H9 (cell line): ENCODE measurements around the gene XRCC3. TPM values are rescaled to one million over a fixed set of nuclear protein-coding genes. Genes with fewer than 3 reads are reported as not detected.
A peak's percentile ranks its signal among the peaks of the same experiment; 100 is the strongest.

Experiments
- DNase-seq: peaks from one replicate; pipeline ENCODE4 v3.0.0-alpha.2; 2017
- H2AFZ ChIP-seq: one replicate; pipeline ENCODE4 v1.6.1; 2013; ENCODE audit warnings: mild to moderate bottlenecking, low read length, control low read depth, moderate library complexity
- H2AK5ac ChIP-seq: 2 replicates; pipeline ENCODE4 v1.6.1; 2013; ENCODE audit warnings: low read length, control low read depth, mixed read lengths; ENCODE audit not compliant: insufficient read length
- H2BK120ac ChIP-seq: one replicate; pipeline ENCODE4 v1.6.1; 2013; ENCODE audit warnings: low read depth, mild to moderate bottlenecking, low read length, control low read depth, inconsistent platforms; ENCODE audit not compliant: poor library complexity, severe bottlenecking
- H2BK12ac ChIP-seq: 2 replicates; pipeline ENCODE4 v1.6.1; 2013; ENCODE audit warnings: low read length, control low read depth, mixed read lengths, low read depth; ENCODE audit not compliant: insufficient read length
- H2BK15ac ChIP-seq: 2 replicates; pipeline ENCODE4 v1.6.1; 2013; ENCODE audit warnings: low read depth, low read length, control low read depth
- H2BK20ac ChIP-seq: one replicate; pipeline ENCODE4 v1.6.1; 2013; ENCODE audit warnings: low read depth, mild to moderate bottlenecking, low read length, control low read depth, inconsistent platforms; ENCODE audit not compliant: poor library complexity, severe bottlenecking
- H2BK5ac ChIP-seq: 2 replicates; pipeline ENCODE4 v1.6.1; 2013; ENCODE audit warnings: low read length, control low read depth, mixed read lengths; ENCODE audit not compliant: insufficient read length
- H3K14ac ChIP-seq: 2 replicates; pipeline ENCODE4 v1.6.1; 2013; ENCODE audit warnings: low read length, control low read depth; ENCODE audit not compliant: insufficient read depth
- H3K18ac ChIP-seq: 2 replicates; pipeline ENCODE4 v1.6.1; 2013; ENCODE audit warnings: low read depth, mild to moderate bottlenecking, mixed read lengths, low read length, control low read depth; ENCODE audit not compliant: insufficient read length
- H3K23ac ChIP-seq: 2 replicates; pipeline ENCODE4 v1.6.1; 2013; ENCODE audit warnings: low read length, control low read depth, mixed read lengths, low read depth; ENCODE audit not compliant: insufficient read length
- H3K23me2 ChIP-seq: 2 replicates; pipeline ENCODE4 v1.6.1; 2013; ENCODE audit warnings: low read depth, mild to moderate bottlenecking, mixed read lengths, low read length, control low read depth; ENCODE audit not compliant: insufficient read length, poor library complexity, severe bottlenecking
- H3K27ac ChIP-seq: 2 replicates; pipeline ENCODE4 v1.5.1; 2013; ENCODE audit warnings: low read length, control low read depth, mixed read lengths, low read depth; ENCODE audit not compliant: insufficient read length
- H3K27me3 ChIP-seq: 2 replicates; pipeline ENCODE4 v1.6.1; 2013; ENCODE audit warnings: low read length, control low read depth, inconsistent platforms; ENCODE audit not compliant: insufficient read depth
- H3K4ac ChIP-seq: 2 replicates; pipeline ENCODE4 v1.6.1; 2013; ENCODE audit warnings: low read depth, mild to moderate bottlenecking, control low read depth, inconsistent platforms, low read length, moderate library complexity
- H3K4me1 ChIP-seq: 2 replicates; pipeline ENCODE4 v1.6.1; 2013; ENCODE audit warnings: low read length, control low read depth, inconsistent platforms; ENCODE audit not compliant: insufficient read depth
- H3K4me2 ChIP-seq: 2 replicates; pipeline ENCODE4 v1.6.1; 2013; ENCODE audit warnings: low read length, control low read depth, mixed read lengths; ENCODE audit not compliant: insufficient read length, insufficient read depth
- H3K56ac ChIP-seq: 2 replicates; pipeline ENCODE4 v1.6.1; 2013; ENCODE audit warnings: low read depth, mild to moderate bottlenecking, mixed read lengths, low read length, control low read depth; ENCODE audit not compliant: insufficient read length
- H3K79me1 ChIP-seq: 2 replicates; pipeline ENCODE4 v1.6.1; 2013; ENCODE audit warnings: low read depth, mild to moderate bottlenecking, moderate library complexity, low read length, control low read depth, inconsistent platforms; ENCODE audit not compliant: insufficient read depth, poor library complexity, severe bottlenecking
- H3K79me2 ChIP-seq: 2 replicates; pipeline ENCODE4 v1.6.1; 2013; ENCODE audit warnings: low read length, control low read depth, inconsistent platforms; ENCODE audit not compliant: insufficient read depth
- H3K9ac ChIP-seq: 2 replicates; pipeline ENCODE4 v1.6.1; 2013; ENCODE audit warnings: low read length, control low read depth, mixed read lengths; ENCODE audit not compliant: insufficient read length; ENCODE audit errors: extremely low read depth
- H3K9me3 ChIP-seq: one replicate; pipeline ENCODE4 v1.6.1; 2013; ENCODE audit warnings: low read depth, low read length, inconsistent platforms; ENCODE audit not compliant: control insufficient read depth
- H3T11ph ChIP-seq: one replicate; pipeline ENCODE4 v1.6.1; 2013; ENCODE audit warnings: mild to moderate bottlenecking, low read length, control low read depth, inconsistent platforms
- H4K20me1 ChIP-seq: one replicate; pipeline ENCODE4 v1.6.1; 2013; ENCODE audit not compliant: control insufficient read depth, insufficient read length, insufficient read depth
- H4K5ac ChIP-seq: 2 replicates; pipeline ENCODE4 v1.6.1; 2013; ENCODE audit warnings: low read depth, mild to moderate bottlenecking, mixed read lengths, low read length, control low read depth; ENCODE audit not compliant: insufficient read length
- H4K8ac ChIP-seq: replicated peaks from 2 replicates; pipeline ENCODE4 v1.6.1; 2013; ENCODE audit warnings: low read length, control low read depth, mixed read lengths, low read depth; ENCODE audit not compliant: insufficient read length
- H4K91ac ChIP-seq: 2 replicates; pipeline ENCODE4 v1.6.1; 2013; ENCODE audit warnings: low read depth, mild to moderate bottlenecking, moderate library complexity, mixed read lengths, low read length, control low read depth; ENCODE audit not compliant: insufficient read length
- H3K27ac Mint-ChIP-seq, 3 experiments: 2 replicates in 2 of 3; 3 replicates in 1 of 3; pipeline ENCODE4 v1.8.0; 2020 to 2021; ENCODE audit warnings: mixed read lengths in 3 of 3, mild to moderate bottlenecking in 1 of 3, moderate library complexity in 1 of 3
- H3K27me3 Mint-ChIP-seq: 2 replicates; pipeline ENCODE4 v1.8.0; 2021; ENCODE audit warnings: low read depth, mild to moderate bottlenecking, moderate library complexity, mixed read lengths
- H3K36me3 Mint-ChIP-seq, 3 experiments: 2 replicates in 2 of 3; 3 replicates in 1 of 3; pipeline ENCODE4 v1.8.0; 2020 to 2021; ENCODE audit warnings: low read depth in 3 of 3, mixed read lengths in 3 of 3; ENCODE audit not compliant: insufficient read depth in 1 of 3
- H3K4me1 Mint-ChIP-seq, 2 experiments: 2 replicates each; pipeline ENCODE4 v1.8.0; 2020; ENCODE audit warnings: mixed read lengths in 2 of 2
- H3K4me3 Mint-ChIP-seq, 2 experiments: 2 replicates in 1 of 2; 3 replicates in 1 of 2; pipeline ENCODE4 v1.8.0; 2020 to 2021; ENCODE audit warnings: mild to moderate bottlenecking in 2 of 2, mixed read lengths in 2 of 2, moderate library complexity in 1 of 2
- H3K9me3 Mint-ChIP-seq, 2 experiments: 2 replicates in 1 of 2; 3 replicates in 1 of 2; pipeline ENCODE4 v1.8.0; 2020; ENCODE audit warnings: mild to moderate bottlenecking in 2 of 2, mixed read lengths in 2 of 2, moderate library complexity in 1 of 2
- CTCF ChIP-seq: fragments of 200-600 bp; sonication (generic); conservative IDR thresholded peaks from 3 replicates; pipeline ENCODE4 v1.8.0; 2021; ENCODE audit warnings: antibody characterized with exemption, mild to moderate bottlenecking
- WGBS: extraction: QIAGEN DNeasy Blood & Tissue Kit; methylation state at CpG from one replicate; pipeline ENCODE4 v1.1.7; 2013; ENCODE audit warnings: missing lambda C conversion rate, low lambda C conversion rate, mixed read lengths; ENCODE audit not compliant: insufficient read length; ENCODE audit errors: extremely low coverage; 5-methylcytosine and 5-hydroxymethylcytosine counted together
- total RNA-seq: library from RNA; stranded (reverse); gene quantifications from 2 replicates; pipeline ENCODE4 v1.2.1, GENCODE V29; 2021

The XRCC3 gene
- total RNA-seq, 1 experiment from 2014 or later = 45.3 TPM

- Mint-ChIP-seq H3K9me3 (no peaks in the 10 kb centered on the region; a peak in 1 of 5 replicates), H3K27me3 (peaks cover 1% of the 10 kb centered on the region; the same call in 1 of the 2 replicates), H3K36me3 (peaks cover 7 to 49% (median 34%) of the 10 kb centered on the region in 3 experiments; a peak in 6 of 7 replicates), H3K27ac (peak overlapping the region in 2 of 3 experiments; percentile 61 to 90; a peak in 3 of 7 replicates), H3K4me3 (no peak overlapping the region), H3K4me1 (peaks cover 10 to 13% of the 10 kb centered on the region in 2 experiments; a peak in 3 of 4 replicates)
- DNase-seq = no peak
- Histone ChIP-seq H2BK12ac (no peak overlapping the region), H2BK20ac (no peak overlapping the region), H4K91ac (no peak overlapping the region), H4K20me1 (peaks cover 2% of the 10 kb centered on the region), H3K9me3 (no peaks in the 10 kb centered on the region), H3K4me2 (no peak overlapping the region), H3K79me2 (no peaks in the 10 kb centered on the region), H2BK120ac (no peak overlapping the region), H3K27ac (no peak overlapping the region), H2AFZ (no peak overlapping the region), H3K4ac (no peak overlapping the region), H3K4me1 (no peaks in the 10 kb centered on the region), H3T11ph (no peak overlapping the region), H3K79me1 (no peaks in the 10 kb centered on the region), H3K23me2 (no peaks in the 10 kb centered on the region), H2AK5ac (no peak overlapping the region), H4K5ac (no peak overlapping the region), H2BK5ac (no peak overlapping the region), H3K14ac (no peak overlapping the region), H3K27me3 (no peaks in the 10 kb centered on the region), H3K56ac (no peak overlapping the region), H3K18ac (no peak overlapping the region), H4K8ac (no peak overlapping the region), H3K9ac (no peak overlapping the region), H3K23ac (no peak overlapping the region), H2BK15ac (no peak overlapping the region)
- no CpG with 5 or more reads among the region's 14 CpGs for WGBS
- TF ChIP-seq CTCF = no peak
Measured at GRCh38 chr14:103697603-103698379, 17.5 kb downstream of the XRCC3 start.
